Activated CD4-positive, alpha-beta T cell treated with anti-CD3 and anti-CD28 coated beads, Interleukin-2, Interleukin-4, amounts not matched to agents 100 ng/mL and 50 ng/mL, durations not matched to agents 16 hours and 8 hours (primary cell): ENCODE data around the gene MUC13.
"Not testable (repeated sequence)": the region's sequence is repeated elsewhere in the genome, so short reads cannot be mapped to it uniquely, and the experiment has no call there.

Experiments
- DNase-seq: peaks from one replicate; pipeline ENCODE4 v3.0.0-alpha.2; 2020; ENCODE audit warnings: low spot score

MUC13 gene

GRCh38 chr3:124934577-124934976 is at the start of gene MUC13:
Gene MUC13, minus strand, starts transcription at chr3:124934751. Its CDS starts 39 bp downstream, at chr3:124934712.
- DNase-seq, result no peak

- DNase-seq, result no peak
These were observed 48.3 kb upstream of the MUC13 start for GRCh38 chr3:124982855-124983254.

GRCh38 chr3:124981472-124981871 is 46.9 kb upstream of the MUC13 start:
- DNase-seq, result no peak

GRCh38 chr3:124978627-124979026 is 44.1 kb upstream of the MUC13 start:
- DNase-seq, result no peak

GRCh38 chr3:124976383-124976782 is 41.8 kb upstream of the MUC13 start:
- no peak for DNase-seq

GRCh38 chr3:124974691-124975090 is 40.1 kb upstream of the MUC13 start:
- no peak for DNase-seq

- DNase-seq, result no peak
These were observed 38.7 kb upstream of the MUC13 start for GRCh38 chr3:124973290-124973689.

GRCh38 chr3:124972457-124972856 is 37.9 kb upstream of the MUC13 start:
- no peak for DNase-seq

- DNase-seq, result no peak
These were observed 35.6 kb upstream of the MUC13 start for GRCh38 chr3:124969963-124970722.

- peak; percentile 7 for DNase-seq
These were observed 34.6 kb upstream of the MUC13 start for GRCh38 chr3:124969190-124969589.

GRCh38 chr3:124967964-124968363 is 33.4 kb upstream of the MUC13 start:
- no peak for DNase-seq

- no peak for DNase-seq
These were observed 32.2 kb upstream of the MUC13 start for GRCh38 chr3:124966521-124967445.

GRCh38 chr3:124965413-124965812 is 30.9 kb upstream of the MUC13 start:
- no peak for DNase-seq

GRCh38 chr3:124964387-124964786 is 29.8 kb upstream of the MUC13 start:
- DNase-seq, result no peak

- no peak for DNase-seq
These were observed 29.2 kb upstream of the MUC13 start for GRCh38 chr3:124963755-124964154.

GRCh38 chr3:124962403-124962940 is 27.9 kb upstream of the MUC13 start:
- DNase-seq, result no peak

- no peak for DNase-seq
These were observed 26.1 kb upstream of the MUC13 start for GRCh38 chr3:124960698-124961097.

- no peak for DNase-seq
These were observed 25.6 kb upstream of the MUC13 start for GRCh38 chr3:124960105-124960504.

- not testable (repeated sequence) for DNase-seq
These were observed 23.4 kb upstream of the MUC13 start for GRCh38 chr3:124957951-124958350.

GRCh38 chr3:124952282-124952855 is 17.8 kb upstream of the MUC13 start:
- DNase-seq, result no peak

- DNase-seq, result no peak
These were observed 17.1 kb upstream of the MUC13 start for GRCh38 chr3:124951511-124952281.

- no peak for DNase-seq
These were observed 15.5 kb upstream of the MUC13 start for GRCh38 chr3:124950026-124950425.
